CD4-positive, alpha-beta memory T cell (primary cell): ENCODE data around the gene C2orf68. TPM values are rescaled to one million over a fixed set of nuclear protein-coding genes. Genes with fewer than 3 reads are reported as not detected.

ENCODE experiments used
- CTCF ChIA-PET: fragments of 350-600 bp; sonication (Branson Sonifier 250); formaldehyde crosslinking; loops from one replicate; lab custom pipeline; 2021; ENCODE audit warnings: inconsistent platforms; ENCODE audit not compliant: partially characterized antibody; lab: Charles Lee
- POLR2A ChIA-PET: fragments of 350-600 bp; sonication (Branson Sonifier 250); formaldehyde crosslinking; loops from one replicate; lab custom pipeline; 2021; ENCODE audit not compliant: partially characterized antibody; lab: Charles Lee
- DNase-seq, 5 donors: peaks; one replicate each; pipeline versions ENCODE4 v3.0.0 to v3.0.0-alpha.2; 2020 to 2022; ENCODE audit warnings: mixed read lengths in 1 of 5
- H3K27ac ChIP-seq: one replicate; pipeline ENCODE4 v1.7.0; 2013; ENCODE audit warnings: low read depth, low read length
- H3K27me3 ChIP-seq: 2 replicates; pipeline ENCODE4 v1.7.0; 2013; ENCODE audit warnings: mild to moderate bottlenecking, low read length, moderate library complexity; ENCODE audit not compliant: insufficient read depth
- H3K36me3 ChIP-seq: 2 replicates; pipeline ENCODE4 v1.7.0; 2013; ENCODE audit warnings: mild to moderate bottlenecking, low read length, moderate library complexity; ENCODE audit not compliant: insufficient read depth
- H3K4me1 ChIP-seq: 2 replicates; pipeline ENCODE4 v1.7.0; 2013; ENCODE audit warnings: mild to moderate bottlenecking, low read length, moderate library complexity; ENCODE audit not compliant: insufficient read depth
- H3K4me3 ChIP-seq, 2 donors: one replicate each; pipeline ENCODE4 v1.7.0; 2013; ENCODE audit warnings: low read length in 2 of 2, mild to moderate bottlenecking in 1 of 2
- H3K9me3 ChIP-seq, 2 donors: one replicate each; pipeline ENCODE4 v1.7.0; 2013; ENCODE audit warnings: low read length in 2 of 2, control low read depth in 1 of 2; ENCODE audit not compliant: control insufficient read depth in 1 of 2
- H3K27ac Mint-ChIP-seq, 7 donors: one replicate each; pipeline ENCODE4 v1.8.0; 2020 to 2021; ENCODE audit warnings: mixed read lengths in 7 of 7, mild to moderate bottlenecking in 6 of 7, inconsistent platforms in 3 of 7, moderate library complexity in 3 of 7
- H3K27me3 Mint-ChIP-seq, 2 donors: one replicate each; pipeline ENCODE4 v1.8.0; 2020 to 2021; ENCODE audit warnings: mixed read lengths in 2 of 2
- H3K36me3 Mint-ChIP-seq, 2 donors: one replicate each; pipeline ENCODE4 v1.8.0; 2020 to 2021; ENCODE audit warnings: mixed read lengths in 2 of 2, inconsistent platforms in 1 of 2, mild to moderate bottlenecking in 1 of 2
- H3K4me1 Mint-ChIP-seq, 4 donors: one replicate each; pipeline ENCODE4 v1.8.0; 2020 to 2021; ENCODE audit warnings: mixed read lengths in 4 of 4, mild to moderate bottlenecking in 1 of 4
- H3K4me3 Mint-ChIP-seq, 8 donors: one replicate each; pipeline ENCODE4 v1.8.0; 2020 to 2021; ENCODE audit warnings: mixed read lengths in 8 of 8, mild to moderate bottlenecking in 7 of 8, moderate library complexity in 6 of 8, inconsistent platforms in 3 of 8
- H3K9me3 Mint-ChIP-seq, 8 donors: one replicate each; pipeline ENCODE4 v1.8.0; 2020 to 2021; ENCODE audit warnings: mixed read lengths in 8 of 8, mild to moderate bottlenecking in 5 of 8, inconsistent platforms in 3 of 8, moderate library complexity in 1 of 8
- intact Hi-C: fragments of 100-400 bp; cut with micrococcal nuclease; formaldehyde crosslinking; loops from one replicate; pipeline ENCODE4 v1.15.1; 2023
- polyA plus RNA-seq, 2 donors: library from polyadenylated mRNA; unstranded; fragments of 300-500 nt; fragmentation: Illumina TruSeq; gene quantifications; one replicate each; pipeline ENCODE4 v1.2.3, GENCODE V29; 2021
- total RNA-seq, 2 experiments: library from RNA; stranded (reverse); gene quantifications; one replicate each; pipeline ENCODE4 v1.2.3, GENCODE V29; 2021

C2orf68 gene
- total and polyA plus RNA-seq, 4 experiments from 2014 or later: 16.9 to 89.9 (median 53.3) TPM

DNA sequence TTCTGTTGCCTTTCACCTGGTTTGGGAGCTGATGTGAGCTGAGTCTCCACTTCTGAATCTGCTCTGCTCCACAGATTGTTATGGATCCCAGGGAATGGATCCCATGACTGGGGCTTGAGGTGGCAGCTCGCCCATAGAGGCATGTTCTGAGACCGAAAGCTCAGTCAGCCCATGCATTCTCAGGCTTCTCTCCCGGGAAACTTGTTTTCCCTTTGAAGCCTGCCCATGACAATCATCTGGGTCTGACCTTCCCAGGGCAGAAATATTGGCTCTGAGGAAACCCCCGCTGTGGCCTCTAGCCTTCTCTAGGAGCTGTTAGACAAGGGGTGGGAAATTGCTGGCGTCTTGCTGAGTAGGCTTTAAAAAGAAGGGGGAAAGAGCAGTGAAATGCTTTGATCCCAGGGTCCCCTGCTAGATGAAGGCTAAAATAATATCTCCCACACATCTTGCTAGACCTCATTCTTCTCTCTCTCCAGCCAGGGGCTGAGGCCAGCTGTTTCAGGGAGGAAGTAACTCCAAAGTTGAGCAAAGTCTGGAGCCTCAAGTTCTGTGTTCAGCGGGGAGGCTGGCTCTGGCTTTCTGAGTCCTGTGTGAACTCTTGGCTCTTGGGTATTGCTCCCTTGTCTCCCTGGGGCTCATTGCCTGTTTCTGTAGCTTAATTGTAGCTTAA is 32.5 kb downstream of the C2orf68 start:
- peaks cover 22 to 29% of the 10 kb centered on the region in 2 donors for H3K36me3 Mint-ChIP-seq
- intact Hi-C loops: loop anchor here (2.0 kb wide), 1 partner anchor 23 kb away; the partner anchor contains the start of gene TMEM150A

DNA sequence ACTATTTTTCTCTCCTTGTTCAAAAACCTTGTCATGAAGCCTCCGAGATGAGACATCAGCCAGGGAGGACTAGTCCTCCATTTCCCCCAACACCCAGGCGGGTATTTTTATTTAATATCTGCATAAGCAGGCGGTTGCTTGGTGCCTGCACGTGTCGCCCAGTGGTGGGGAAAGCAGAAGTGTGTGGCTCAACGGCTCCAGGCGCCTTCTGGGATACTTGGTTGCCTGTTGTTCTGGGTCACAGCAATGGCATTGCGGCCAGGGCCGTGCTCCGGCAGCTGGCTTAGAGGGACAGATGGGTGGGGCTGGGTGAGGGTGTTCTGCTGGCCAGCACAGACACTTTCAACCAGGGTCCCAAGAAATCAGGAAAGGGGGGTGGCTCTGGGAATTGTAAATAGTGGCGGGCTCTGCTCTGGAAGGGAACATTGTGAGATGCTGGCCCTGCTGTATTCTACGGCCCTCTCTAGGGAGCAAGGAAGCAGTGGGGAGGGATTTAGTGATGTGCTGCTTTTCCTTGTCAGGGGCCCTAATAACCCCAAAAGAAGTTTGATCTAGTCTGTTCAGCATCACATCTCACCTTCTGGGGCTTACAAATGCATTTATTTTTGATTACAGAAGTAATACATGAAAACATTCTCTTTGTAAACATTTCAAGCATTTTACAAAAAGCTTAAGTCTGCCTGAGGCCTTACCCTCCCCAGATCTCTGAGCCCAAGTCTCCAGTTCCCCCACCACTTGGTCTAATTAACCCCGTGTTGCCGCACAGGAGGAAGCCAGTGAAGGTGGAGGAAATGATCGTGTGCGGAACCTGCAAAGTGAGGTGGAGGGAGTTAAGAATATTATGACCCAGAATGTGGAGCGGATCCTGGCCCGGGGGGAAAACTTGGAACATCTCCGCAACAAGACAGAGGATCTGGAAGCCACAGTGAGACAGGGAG is 33.4 kb downstream of the C2orf68 start:
- Histone ChIP-seq H3K27me3 (no peaks in the 10 kb centered on the region), H3K4me3 (peak overlapping the region; percentile 62 to 86), H3K36me3 (peaks cover 15% of the 10 kb centered on the region), H3K4me1 (peaks cover 35% of the 10 kb centered on the region), H3K9me3 (no peaks in the 10 kb centered on the region), H3K27ac (peak overlapping the region; percentile 76)
- POLR2A ChIA-PET: interaction anchor here (1.0 to 5.7 kb wide), 17 partner anchors 9 to 251 kb away, joined by 3 to 50 read pairs (median 6); partner anchors contain the start of genes C2orf68, GGCX, MAT2A and RNF181
- CTCF ChIA-PET: interaction anchor here (1.2 to 3.0 kb wide), 2 partner anchors 22 to 159 kb away, joined by 5 to 8 read pairs; no protein-coding TSS in a partner anchor
- Mint-ChIP-seq H3K4me1 (peaks cover 22 to 57% (median 42%) of the 10 kb centered on the region in 4 donors), H3K27me3 (no peaks in the 10 kb centered on the region), H3K4me3 (peak overlapping the region; percentile 90 to 98 (median 96)), H3K36me3 (peaks cover 22 to 27% of the 10 kb centered on the region in 2 donors), H3K9me3 (no peaks in the 10 kb centered on the region), H3K27ac (peak overlapping the region; percentile 86 to 98 (median 95))
- intact Hi-C loops: loop anchor here (2.0 kb wide), 1 partner anchor 24 kb away; the partner anchor contains the start of gene TMEM150A
- peak in 1 of 5 donors; percentile 16 for DNase-seq

More for the DNA sequence above, 32.5 kb downstream of the C2orf68 start:
- Histone ChIP-seq H3K36me3 (peaks cover 15% of the 10 kb centered on the region), H3K4me3 (peak overlapping the region; percentile 62 to 86), H3K4me1 (peaks cover 41% of the 10 kb centered on the region), H3K27ac (peak overlapping the region; percentile 76), H3K9me3 (no peaks in the 10 kb centered on the region), H3K27me3 (no peaks in the 10 kb centered on the region)
- peaks cover 26 to 63% (median 47%) of the 10 kb centered on the region in 4 donors for H3K4me1 Mint-ChIP-seq
- no peaks in the 10 kb centered on the region for H3K27me3 Mint-ChIP-seq
- no peaks in the 10 kb centered on the region for H3K9me3 Mint-ChIP-seq
- CTCF ChIA-PET: interaction anchor here (1.2 to 3.0 kb wide), 2 partner anchors 23 to 160 kb away, joined by 5 to 8 read pairs; no protein-coding TSS in a partner anchor
- POLR2A ChIA-PET: interaction anchor here (1.0 to 5.7 kb wide), 9 partner anchors 12 to 252 kb away, joined by 4 to 50 read pairs (median 6); partner anchors contain the start of genes C2orf68, MAT2A, RNF181 and TGOLN2
- no peak for DNase-seq
- H3K27ac Mint-ChIP-seq: peak overlapping the region; percentile 86 to 98 (median 95)
- H3K4me3 Mint-ChIP-seq: peak overlapping the region; percentile 90 to 98 (median 96)

DNA sequence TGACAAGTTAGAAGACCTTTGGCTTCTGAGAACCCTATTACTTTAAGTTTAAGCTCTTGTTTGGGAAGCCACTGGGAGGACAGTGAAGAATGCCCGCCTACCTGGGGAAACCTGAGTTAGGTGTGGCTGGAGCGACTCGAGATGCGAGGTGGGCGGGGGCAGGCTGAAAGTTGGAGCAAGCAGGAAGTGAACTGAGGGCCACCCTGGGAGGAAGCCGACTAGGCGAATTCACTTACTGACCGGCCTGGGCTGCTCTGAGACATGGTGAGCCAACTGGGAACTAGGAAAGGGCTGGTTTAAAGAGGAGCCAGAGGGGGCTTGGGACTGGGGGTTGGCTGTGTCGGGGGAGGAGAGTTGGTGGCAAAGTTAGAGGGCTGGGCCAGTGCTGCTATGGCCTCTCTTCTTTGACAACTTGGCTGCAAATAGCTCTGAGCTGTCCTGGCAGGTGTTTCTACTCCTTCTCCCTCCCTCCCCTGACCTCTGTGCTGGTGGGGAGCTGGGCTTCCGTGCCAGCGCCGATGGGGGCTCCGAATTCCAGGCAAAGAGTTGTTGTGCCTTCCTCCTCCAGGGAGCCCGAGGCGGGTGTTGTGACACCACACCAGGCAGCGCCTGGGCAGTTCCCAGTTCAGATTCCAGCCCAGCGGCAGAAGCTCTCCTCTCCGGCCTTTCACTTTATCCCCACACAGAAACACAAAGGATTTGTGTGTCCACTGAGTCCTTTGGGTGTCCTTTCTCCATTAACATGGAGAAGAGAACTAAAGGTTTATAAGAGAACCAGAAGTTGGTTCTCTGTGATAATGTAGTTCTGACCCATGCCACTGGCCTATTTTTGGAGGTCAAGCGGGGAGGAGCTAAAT is 34.3 kb downstream of the C2orf68 start, which contains the start of gene VAMP8:
Gene VAMP8 (plus strand): TSS at position 201 of the 857 bp plus-strand sequence. CDS start 61 bp downstream, at position 262.
- Mint-ChIP-seq H3K27me3 (no peaks in the 10 kb centered on the region), H3K9me3 (no peaks in the 10 kb centered on the region), H3K4me1 (peaks cover 20 to 48% (median 36%) of the 10 kb centered on the region in 4 donors), H3K4me3 (peak within 1 kb of the TSS; percentile 90 to 98 (median 96)), H3K27ac (peak within 1 kb of the TSS; percentile 86 to 98 (median 93)), H3K36me3 (peaks cover 21 to 23% of the 10 kb centered on the region in 2 donors)
- Histone ChIP-seq H3K36me3 (peaks cover 12% of the 10 kb centered on the region), H3K4me3 (peak within 1 kb of the TSS; percentile 62 to 86), H3K27me3 (no peaks in the 10 kb centered on the region), H3K4me1 (peaks cover 30% of the 10 kb centered on the region), H3K27ac (peak within 1 kb of the TSS; percentile 76), H3K9me3 (no peaks in the 10 kb centered on the region)
- intact Hi-C loops: loop anchor here (1.0 to 2.0 kb wide), 3 partner anchors 16 to 25 kb away; partner anchors contain the start of genes GGCX, RNF181 and TMEM150A
- ChIA-PET POLR2A (interaction anchor here (1.0 to 5.7 kb wide), 17 partner anchors 9 to 250 kb away, joined by 3 to 50 read pairs (median 6); partner anchors contain the start of genes C2orf68, GGCX, MAT2A and RNF181), CTCF (interaction anchor here (0.5 to 3.1 kb wide), 5 partner anchors 11 to 279 kb away, joined by 3 to 8 read pairs (median 5); no protein-coding TSS in a partner anchor)
- peak; percentile 48 to 75 (median 57) for DNase-seq

DNA sequence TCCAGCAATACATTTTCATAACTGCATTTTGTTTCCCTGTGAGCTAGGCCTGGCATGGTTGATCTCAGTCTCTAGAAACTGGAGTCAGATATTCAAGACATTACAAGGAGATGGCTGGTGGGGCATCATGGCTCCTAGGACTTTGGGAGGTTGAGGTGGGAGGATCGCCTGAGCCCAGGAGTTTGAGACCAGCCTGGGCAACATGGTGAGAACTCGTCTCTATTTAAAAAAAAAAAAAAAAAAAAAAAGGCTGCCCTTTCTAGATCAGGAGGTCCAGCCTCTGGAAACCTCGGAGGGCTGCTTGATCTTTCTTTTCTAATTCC is 34.8 kb downstream of the C2orf68 start:
- no peaks in the 10 kb centered on the region for H3K27me3 ChIP-seq
- ChIA-PET POLR2A (interaction anchor here (0.7 to 5.7 kb wide), 14 partner anchors 8 to 249 kb away, joined by 3 to 50 read pairs (median 6); partner anchors contain the start of genes GGCX, MAT2A, RNF181 and TGOLN2), CTCF (interaction anchor here (0.5 to 3.1 kb wide), 6 partner anchors 10 to 279 kb away, joined by 3 to 8 read pairs (median 4); no protein-coding TSS in a partner anchor)
- peak overlapping the region; percentile 90 to 98 (median 96) for H3K4me3 Mint-ChIP-seq
- H3K4me3 ChIP-seq: peak overlapping the region; percentile 62 to 86
- intact Hi-C loops: loop anchor here (1.0 to 2.0 kb wide), 2 partner anchors 16 to 18 kb away; partner anchors contain the start of genes GGCX and RNF181
- H3K9me3 Mint-ChIP-seq: no peaks in the 10 kb centered on the region
- H3K36me3 Mint-ChIP-seq: peaks cover 15 to 18% of the 10 kb centered on the region in 2 donors
- peak overlapping the region; percentile 86 to 98 (median 93) for H3K27ac Mint-ChIP-seq
- H3K36me3 ChIP-seq: peaks cover 8% of the 10 kb centered on the region
- no peak for DNase-seq
- H3K27me3 Mint-ChIP-seq: no peaks in the 10 kb centered on the region
- peaks cover 30% of the 10 kb centered on the region for H3K4me1 ChIP-seq
- peaks cover 20 to 42% (median 33%) of the 10 kb centered on the region in 4 donors for H3K4me1 Mint-ChIP-seq
- H3K27ac ChIP-seq: peak overlapping the region; percentile 76
- H3K9me3 ChIP-seq: no peaks in the 10 kb centered on the region

DNA sequence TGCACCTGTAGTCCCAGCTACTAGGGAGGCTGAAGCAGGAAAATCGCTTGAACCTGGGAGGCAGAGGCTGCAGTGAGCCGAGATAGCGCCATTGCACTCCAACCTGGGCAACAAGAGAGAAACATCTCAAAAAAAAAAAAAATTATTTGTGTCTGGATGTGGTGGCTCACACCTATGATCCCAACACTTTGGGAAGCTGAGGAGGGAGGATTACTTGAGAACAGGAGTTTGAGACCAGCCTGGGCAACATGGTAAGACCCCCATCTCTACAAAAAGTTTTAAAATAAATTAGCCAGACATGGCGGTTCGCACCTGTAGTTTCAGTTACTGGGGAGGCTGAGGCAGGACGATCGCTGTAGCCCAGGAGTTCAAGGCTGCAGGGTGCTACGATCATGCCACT is 36.1 kb downstream of the C2orf68 start:
- Histone ChIP-seq H3K4me3 (no peak overlapping the region), H3K9me3 (no peaks in the 10 kb centered on the region), H3K4me1 (peaks cover 30% of the 10 kb centered on the region), H3K36me3 (no peaks in the 10 kb centered on the region), H3K27ac (no peak overlapping the region), H3K27me3 (no peaks in the 10 kb centered on the region)
- Mint-ChIP-seq H3K4me1 (peaks cover 16 to 35% (median 27%) of the 10 kb centered on the region in 4 donors), H3K36me3 (peaks cover 8 to 11% of the 10 kb centered on the region in 2 donors), H3K4me3 (no peak overlapping the region), H3K27ac (no peak overlapping the region), H3K27me3 (no peaks in the 10 kb centered on the region), H3K9me3 (no peaks in the 10 kb centered on the region)
- POLR2A ChIA-PET: interaction anchor here (0.6 to 5.7 kb wide), 2 partner anchors 20 to 247 kb away, joined by 3 to 50 read pairs; partner anchors contain the start of gene RNF181
- CTCF ChIA-PET: interaction anchor here (3.1 kb wide), 1 partner anchor 9 kb away, joined by 7 read pairs; no protein-coding TSS in a partner anchor
- no peak for DNase-seq
- intact Hi-C loops: loop anchor here (2.0 kb wide), 1 partner anchor 19 kb away; the partner anchor contains the start of gene RNF181
